ENCODE data around the gene NFE2L3. TPM values are rescaled to one million over a fixed set of nuclear protein-coding genes. Genes with fewer than 3 reads are reported as not detected.

Gene NFE2L3
- total and polyA plus RNA-seq, 9 of the 15 experiments (the other 6 are each of a cell fraction or from before 2014, with no cell fraction given) = 2.9 to 16.9 (median 12.4) TPM

- TF ChIP-seq ZC3H4 (CRISPR knock-in tag; IDR thresholded peaks at IDR 0.05; ENCODE audit: borderline replicate concordance) = no peak
- TF ChIP-seq MGA (IDR thresholded peaks at IDR 0.05) = no peak
- TF ChIP-seq DNMT1 (IDR thresholded peaks at IDR 0.05) = no peak
- no peak for TF ChIP-seq MTA2 (IDR thresholded peaks at IDR 0.05; ENCODE audit: low read depth)
- TF ChIP-seq CBX8 (IDR thresholded peaks at IDR 0.05; ENCODE audit: borderline replicate concordance, extremely low read depth, low read depth, low read length, poor library complexity, severe bottlenecking) = no peak
- no peak for TF ChIP-seq NFE2L1 (tag; IDR thresholded peaks at IDR 0.05; ENCODE audit: borderline replicate concordance, low read depth)
- TF ChIP-seq CHD1 (IDR thresholded peaks at IDR 0.05; ENCODE audit: low read length) = no peak
- TF ChIP-seq SMARCA4 (IDR thresholded peaks at IDR 0.05) = no peak
- TF ChIP-seq ZNF274 (IDR thresholded peaks at IDR 0.05; ENCODE audit: borderline replicate concordance, low read depth, low read length) = no peak
- no peak for TF ChIP-seq SP2 (IDR thresholded peaks at IDR 0.05; ENCODE audit: extremely low read depth, low read depth, low read length, poor library complexity, severe bottlenecking)
- TF ChIP-seq ZNF224 (CRISPR knock-in tag; IDR thresholded peaks at IDR 0.05) = no peak
- no peak for TF ChIP-seq ZNF75A (CRISPR knock-in tag; IDR thresholded peaks at IDR 0.05)
- TF ChIP-seq RFX1 (IDR thresholded peaks at IDR 0.05) = no peak
- no peak for TF ChIP-seq U2AF1 (optimal IDR thresholded peaks at IDR 0.05; ENCODE audit: low read depth, low read length)
- TF ChIP-seq, protein P1, sequence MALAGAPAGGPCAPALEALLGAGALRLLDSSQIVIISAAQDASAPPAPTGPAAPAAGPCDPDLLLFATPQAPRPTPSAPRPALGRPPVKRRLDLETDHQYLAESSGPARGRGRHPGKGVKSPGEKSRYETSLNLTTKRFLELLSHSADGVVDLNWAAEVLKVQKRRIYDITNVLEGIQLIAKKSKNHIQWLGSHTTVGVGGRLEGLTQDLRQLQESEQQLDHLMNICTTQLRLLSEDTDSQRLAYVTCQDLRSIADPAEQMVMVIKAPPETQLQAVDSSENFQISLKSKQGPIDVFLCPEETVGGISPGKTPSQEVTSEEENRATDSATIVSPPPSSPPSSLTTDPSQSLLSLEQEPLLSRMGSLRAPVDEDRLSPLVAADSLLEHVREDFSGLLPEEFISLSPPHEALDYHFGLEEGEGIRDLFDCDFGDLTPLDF (CRISPR knock-in tag; IDR thresholded peaks at IDR 0.05) = no peak
Observed at GRCh38 chr7:26151953-26152781, at the start of gene NFE2L3 (continued).
